K562 (cell line): ENCODE measurements around the gene MMP28. TPM values are rescaled to one million over a fixed set of nuclear protein-coding genes. Genes with fewer than 3 reads are reported as not detected.

Experiments
- CBX1 ChIP-seq: sonication (generic); IDR thresholded peaks from 2 replicates; pipeline ENCODE4 v1.6.1; 2016; ENCODE audit warnings: antibody characterized with exemption, low read depth, mild to moderate bottlenecking
- CREM ChIP-seq: IDR thresholded peaks from 2 replicates; pipeline ENCODE4 v1.6.1; 2014; ENCODE audit warnings: antibody characterized with exemption, low read depth
- DLX4 ChIP-seq: fragments of 250-450 bp; sonication (Bioruptor Pico); IDR thresholded peaks from 2 replicates; pipeline ENCODE4 v1.6.1; 2021; ENCODE audit warnings: mild to moderate bottlenecking
- EWSR1 ChIP-seq: fragments of 450-650 bp; IDR thresholded peaks from 2 replicates; pipeline ENCODE4 v1.6.1; 2018; ENCODE audit warnings: borderline replicate concordance, mild to moderate bottlenecking, low read depth, moderate library complexity; ENCODE audit not compliant: partially characterized antibody
- GABPB2 ChIP-seq: fragments of 250-450 bp; sonication (Bioruptor Pico); conservative IDR thresholded peaks from 2 replicates; pipeline ENCODE4 v1.5.1; 2021; ENCODE audit warnings: mild to moderate bottlenecking
- GTF2B ChIP-seq: IDR thresholded peaks from 2 replicates; pipeline ENCODE4 v1.6.1; 2011; ENCODE audit not compliant: insufficient read length; ENCODE audit errors: extremely low read depth
- GTF3C2 ChIP-seq: IDR thresholded peaks from 3 replicates; pipeline ENCODE4 v1.6.1; 2011; ENCODE audit warnings: borderline replicate concordance, mild to moderate bottlenecking, moderate library complexity; ENCODE audit not compliant: insufficient read length; ENCODE audit errors: extremely low read depth
- ID3 ChIP-seq, 2 experiments: fragments of 250-450 bp in 1 of 2; fragments of 450-650 bp in 1 of 2; sonication (Bioruptor Pico) in 1 of 2; IDR thresholded peaks; 2 replicates each; pipeline versions ENCODE4 v1.6.1 to v1.8.0; 2016 to 2021; ENCODE audit warnings: mild to moderate bottlenecking in 2 of 2, moderate library complexity in 2 of 2, missing compliant biosample characterization in 1 of 2, missing genetic modification characterization in 1 of 2
- JUN ChIP-seq, 2 experiments: sonication (generic) in 1 of 2; formaldehyde crosslinking in 1 of 2; IDR thresholded peaks; 2 replicates each; pipeline versions ENCODE4 v1.6.1 to v1.8.0; 2012 to 2022; ENCODE audit warnings: borderline replicate concordance in 2 of 2, mild to moderate bottlenecking in 2 of 2, improper control_type of control experiment in 1 of 2, low read depth in 1 of 2, low read length in 1 of 2, missing genetic modification reagents in 1 of 2
- MAFG ChIP-seq: fragments of 450-650 bp; conservative IDR thresholded peaks from 2 replicates; pipeline ENCODE4 v1.6.1; 2016; ENCODE audit warnings: missing genetic modification characterization, missing compliant biosample characterization
- NCOA6 ChIP-seq: fragments of 450-650 bp; IDR thresholded peaks from 2 replicates; pipeline ENCODE4 v1.6.1; 2017; ENCODE audit warnings: mild to moderate bottlenecking
- PHF20 ChIP-seq: fragments of 450-650 bp; IDR thresholded peaks from 2 replicates; pipeline ENCODE4 v1.6.1; 2018; ENCODE audit not compliant: partially characterized antibody
- PHF21A ChIP-seq: fragments of 450-650 bp; IDR thresholded peaks from 2 replicates; pipeline ENCODE4 v1.6.1; 2017; ENCODE audit warnings: low read depth, borderline replicate concordance
- PKNOX1 ChIP-seq: fragments of 450-650 bp; IDR thresholded peaks from 2 replicates; pipeline ENCODE4 v1.6.1; 2016
- PURB ChIP-seq: sonication (generic); formaldehyde crosslinking; IDR thresholded peaks from 2 replicates; pipeline ENCODE4 v1.9.0; 2021; ENCODE audit warnings: low read depth, mild to moderate bottlenecking, missing genetic modification reagents
- SREBF1 ChIP-seq: fragments of 150-350 bp; IDR thresholded peaks from 2 replicates; pipeline ENCODE4 v1.6.1; 2014; ENCODE audit warnings: antibody characterized with exemption, low read depth, low read length, borderline replicate concordance
- ZFPM2 ChIP-seq: fragments of 250-450 bp; sonication (Bioruptor Pico); IDR thresholded peaks from 2 replicates; pipeline ENCODE4 v1.5.1; 2022; ENCODE audit warnings: mild to moderate bottlenecking
- ZNF133 ChIP-seq: fragments of 250-450 bp; sonication (Bioruptor Pico); IDR thresholded peaks from 2 replicates; pipeline ENCODE4 v1.4.0; 2020; ENCODE audit warnings: mild to moderate bottlenecking
- ZNF134 ChIP-seq: fragments of 250-450 bp; sonication (Bioruptor Pico); conservative IDR thresholded peaks from 2 replicates; pipeline ENCODE4 v1.4.0; 2020
- ZNF431 ChIP-seq: sonication (generic); formaldehyde crosslinking; IDR thresholded peaks from 2 replicates; pipeline ENCODE4 v1.8.0; 2022; ENCODE audit warnings: mild to moderate bottlenecking, missing genetic modification reagents
- polyA plus RNA-seq, 8 experiments: library from polyadenylated mRNA; depleted of rRNA in 4 of 8; stranded (reverse) in 5 of 8; unstranded in 3 of 8; fragments of >200 nt; fragmentation: Nextera tagmentation in 2 of 8; fragmentation: Illumina TruSeq in 1 of 8; extraction: Ambion mirVana in 2 of 8; extraction: Trizol in 1 of 8; gene quantifications; 2 replicates each; pipeline versions ENCODE4 v1.2.1 to v1.2.3, GENCODE V29; 2011 to 2014; ENCODE audit warnings: inconsistent platforms in 1 of 8, missing spikeins in 1 of 8
- total RNA-seq, 7 experiments: library from RNA; depleted of rRNA in 6 of 7; stranded (reverse); fragments of >200 nt in 6 of 7; fragmentation: Illumina TruSeq in 2 of 7; extraction: Trizol in 2 of 7; gene quantifications; 2 replicates each; pipeline versions ENCODE4 v1.2.1 to v1.2.3, GENCODE V29; 2011 to 2021; ENCODE audit warnings: low replicate concordance in 1 of 7

The MMP28 gene
- total and polyA plus RNA-seq, 9 of the 15 experiments (the other 6 are each of a cell fraction or from before 2014, with no cell fraction given) = not detected

DNA sequence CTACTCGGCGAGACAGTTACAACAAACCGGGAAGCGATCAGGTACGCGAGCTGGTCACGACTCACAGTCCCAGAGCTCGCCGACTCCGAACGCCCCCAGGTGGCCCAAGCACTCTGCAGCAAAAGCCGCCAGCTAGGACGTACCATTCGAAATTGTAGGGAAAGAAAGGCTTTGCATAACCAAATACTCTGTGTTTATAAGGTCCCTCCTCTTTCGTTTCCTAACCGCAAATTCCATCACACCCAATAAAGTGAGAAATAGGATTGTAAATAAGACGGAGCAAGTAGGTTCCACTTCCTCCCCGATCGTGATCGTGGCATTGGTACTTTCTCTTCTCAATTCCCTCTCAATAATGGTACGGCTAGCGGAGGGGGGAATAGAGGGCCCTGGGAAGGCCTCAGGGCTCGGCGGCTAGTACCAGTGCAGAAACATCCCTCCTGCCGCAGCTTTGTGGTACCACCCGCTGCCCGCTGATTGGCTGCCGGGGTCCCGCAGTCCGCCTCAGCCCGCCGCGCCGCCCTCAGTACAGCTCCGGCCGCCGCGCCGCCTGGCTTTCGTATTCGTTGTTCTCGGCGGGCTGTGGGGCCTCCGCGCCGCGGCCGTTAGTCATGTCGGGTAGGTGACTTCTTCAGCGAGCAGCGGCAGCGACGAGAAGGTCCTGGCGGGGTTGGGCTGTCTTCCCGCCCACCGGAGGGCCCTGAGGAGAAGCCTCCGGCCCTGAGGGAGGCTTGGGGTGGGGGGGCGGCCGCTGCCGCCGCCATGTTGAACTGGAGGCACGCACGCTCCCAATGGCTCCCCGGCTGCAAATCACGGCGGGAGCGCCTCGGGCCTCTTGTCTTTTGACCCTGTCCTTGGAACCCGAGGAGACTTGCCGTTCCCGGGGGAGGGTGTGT is 13.8 kb upstream of the MMP28 start, which contains the start of gene TAF15 (continued):
- 0 out of 2 replicates have a peak, but pooled peaks have one; percentile 54 for TF ChIP-seq PKNOX1
- TF ChIP-seq ZFPM2 (CRISPR knock-in tag) = no peak
- TF ChIP-seq NCOA6 = no peak
- no peak for TF ChIP-seq MAFG (tag)
- TF ChIP-seq ID3 (CRISPR knock-in tag; IDR thresholded peaks at IDR 0.05) = no peak
- no peak for TF ChIP-seq ID3 (tag; IDR thresholded peaks at IDR 0.05)
- TF ChIP-seq EWSR1 = no peak
- TF ChIP-seq JUN (IDR thresholded peaks at IDR 0.05; ENCODE audit: borderline replicate concordance, low read depth, low read length) = no peak
- no peak for TF ChIP-seq JUN (CRISPR knock-in tag; IDR thresholded peaks at IDR 0.05; ENCODE audit: borderline replicate concordance)
- TF ChIP-seq CREM = peak; percentile 66
- no peak for TF ChIP-seq GTF2B
- TF ChIP-seq GTF3C2 = no peak
- no peak for TF ChIP-seq PURB (CRISPR knock-in tag)
- TF ChIP-seq CBX1 = peak; percentile 61; the same call in 1 of the 2 replicates
- peak; percentile 65 for TF ChIP-seq PHF20
- no peak for TF ChIP-seq ZNF133 (CRISPR knock-in tag)
- TF ChIP-seq SREBF1 = peak; percentile 97
- TF ChIP-seq DLX4 (CRISPR knock-in tag) = no peak
- TF ChIP-seq PHF21A = peak; percentile 14
- no peak for TF ChIP-seq GABPB2 (CRISPR knock-in tag)
- TF ChIP-seq ZNF134 (CRISPR knock-in tag) = no peak
- TF ChIP-seq ZNF431 (CRISPR knock-in tag) = no peak
